ENCODE measurements around the gene SAP25.

DNA sequence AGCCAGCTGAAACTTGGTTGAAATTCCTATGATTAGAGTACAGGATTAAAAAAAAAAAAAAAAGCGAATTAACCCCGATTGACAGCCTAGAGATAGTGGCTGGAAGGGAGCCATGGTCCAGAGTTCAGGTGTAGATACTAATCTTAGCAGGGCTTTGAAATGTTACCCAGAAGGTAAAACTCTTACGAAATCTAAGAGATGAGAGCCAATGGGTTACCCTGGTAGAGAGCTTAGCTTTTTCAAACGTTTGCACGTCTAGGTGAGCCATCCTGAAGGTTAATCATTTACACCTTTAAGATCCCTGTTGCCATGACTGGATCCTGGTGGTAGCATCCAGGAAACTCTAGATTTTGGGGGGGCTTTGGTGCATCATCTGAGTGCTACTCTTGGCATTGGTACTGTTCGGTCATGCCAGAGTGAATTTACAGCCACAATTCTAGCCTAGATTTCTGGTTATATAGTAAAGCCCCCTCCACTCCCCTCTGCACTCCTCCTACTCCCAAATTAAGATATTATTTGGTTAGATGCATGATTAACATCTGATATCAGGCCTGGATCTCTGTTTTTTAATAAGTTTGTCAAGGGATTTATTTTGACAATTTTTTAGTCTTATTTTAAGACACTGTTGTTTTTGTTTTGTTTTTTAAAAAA lies 33.5 kb downstream of the SAP25 start:
- TF ChIP-seq, protein P1, sequence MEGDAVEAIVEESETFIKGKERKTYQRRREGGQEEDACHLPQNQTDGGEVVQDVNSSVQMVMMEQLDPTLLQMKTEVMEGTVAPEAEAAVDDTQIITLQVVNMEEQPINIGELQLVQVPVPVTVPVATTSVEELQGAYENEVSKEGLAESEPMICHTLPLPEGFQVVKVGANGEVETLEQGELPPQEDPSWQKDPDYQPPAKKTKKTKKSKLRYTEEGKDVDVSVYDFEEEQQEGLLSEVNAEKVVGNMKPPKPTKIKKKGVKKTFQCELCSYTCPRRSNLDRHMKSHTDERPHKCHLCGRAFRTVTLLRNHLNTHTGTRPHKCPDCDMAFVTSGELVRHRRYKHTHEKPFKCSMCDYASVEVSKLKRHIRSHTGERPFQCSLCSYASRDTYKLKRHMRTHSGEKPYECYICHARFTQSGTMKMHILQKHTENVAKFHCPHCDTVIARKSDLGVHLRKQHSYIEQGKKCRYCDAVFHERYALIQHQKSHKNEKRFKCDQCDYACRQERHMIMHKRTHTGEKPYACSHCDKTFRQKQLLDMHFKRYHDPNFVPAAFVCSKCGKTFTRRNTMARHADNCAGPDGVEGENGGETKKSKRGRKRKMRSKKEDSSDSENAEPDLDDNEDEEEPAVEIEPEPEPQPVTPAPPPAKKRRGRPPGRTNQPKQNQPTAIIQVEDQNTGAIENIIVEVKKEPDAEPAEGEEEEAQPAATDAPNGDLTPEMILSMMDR (IDR thresholded peaks at IDR 0.05) = no peak
- TF ChIP-seq EP300 (IDR thresholded peaks at IDR 0.05) = no peak
- TF ChIP-seq POLR2AphosphoS5 (IDR thresholded peaks at IDR 0.05) = no peak
- no peak for TF ChIP-seq POLR2A (IDR thresholded peaks at IDR 0.05)
